ENCODE data around the gene PRRX1.

PRRX1 gene

GRCh38 chr1:170696591-170697290 lies 32.8 kb downstream of the PRRX1 start:
- H3K27me3 ChIP-seq: peaks cover 1% of the 10 kb centered on the region
- no peak overlapping the region for H3K4me3 ChIP-seq (ENCODE audit: low read depth in 1 of 2, low read length in 1 of 2)
- H3K27ac ChIP-seq: no peak overlapping the region
- no peak for TF ChIP-seq CTCF (IDR thresholded peaks at IDR 0.05)
- H3K36me3 ChIP-seq: no peaks in the 10 kb centered on the region
- no peaks in the 10 kb centered on the region for H3K9me3 ChIP-seq
- no peaks in the 10 kb centered on the region for H3K4me1 ChIP-seq (ENCODE audit: control insufficient read depth in 1 of 2, insufficient read depth in 1 of 2, low read depth in 1 of 2, low read length in 1 of 2)

GRCh38 chr1:170697316-170697715 lies 33.4 kb downstream of the PRRX1 start:
- Histone ChIP-seq H3K9me3 (no peaks in the 10 kb centered on the region), H3K36me3 (no peaks in the 10 kb centered on the region), H3K27me3 (no peaks in the 10 kb centered on the region), H3K27ac (no peak overlapping the region), H3K4me3 (ENCODE audit: low read depth in 1 of 2, low read length in 1 of 2) (no peak overlapping the region), H3K4me1 (ENCODE audit: control insufficient read depth in 1 of 2, insufficient read depth in 1 of 2, low read depth in 1 of 2, low read length in 1 of 2) (no peaks in the 10 kb centered on the region)
- no peak for TF ChIP-seq CTCF (IDR thresholded peaks at IDR 0.05)

GRCh38 chr1:170698301-170699275 lies 34.7 kb downstream of the PRRX1 start:
- Histone ChIP-seq H3K27me3 (no peaks in the 10 kb centered on the region), H3K4me1 (ENCODE audit: control insufficient read depth in 1 of 2, insufficient read depth in 1 of 2, low read depth in 1 of 2, low read length in 1 of 2) (no peaks in the 10 kb centered on the region), H3K36me3 (no peaks in the 10 kb centered on the region), H3K4me3 (ENCODE audit: low read depth in 1 of 2, low read length in 1 of 2) (no peak overlapping the region), H3K9me3 (no peaks in the 10 kb centered on the region), H3K27ac (no peak overlapping the region)
- TF ChIP-seq CTCF (IDR thresholded peaks at IDR 0.05): no peak

- TF ChIP-seq CTCF (IDR thresholded peaks at IDR 0.05): no peak
- no peaks in the 10 kb centered on the region for H3K4me1 ChIP-seq (ENCODE audit: control insufficient read depth in 1 of 2, insufficient read depth in 1 of 2, low read depth in 1 of 2, low read length in 1 of 2)
- H3K36me3 ChIP-seq: no peaks in the 10 kb centered on the region
- no peaks in the 10 kb centered on the region for H3K9me3 ChIP-seq
- H3K27ac ChIP-seq: no peak overlapping the region
- no peaks in the 10 kb centered on the region for H3K27me3 ChIP-seq
- no peak overlapping the region for H3K4me3 ChIP-seq (ENCODE audit: low read depth in 1 of 2, low read length in 1 of 2)
Measured at GRCh38 chr1:170699696-170700095, 35.8 kb downstream of the PRRX1 start.

- Histone ChIP-seq H3K9me3 (no peaks in the 10 kb centered on the region), H3K36me3 (no peaks in the 10 kb centered on the region), H3K27ac (no peak overlapping the region), H3K27me3 (no peaks in the 10 kb centered on the region), H3K4me3 (ENCODE audit: low read depth in 1 of 2, low read length in 1 of 2) (no peak overlapping the region), H3K4me1 (ENCODE audit: control insufficient read depth in 1 of 2, insufficient read depth in 1 of 2, low read depth in 1 of 2, low read length in 1 of 2) (no peaks in the 10 kb centered on the region)
- no peak for TF ChIP-seq CTCF (IDR thresholded peaks at IDR 0.05)
Measured at GRCh38 chr1:170700842-170701615, 37.1 kb downstream of the PRRX1 start.

All from neutrophil (primary cell).